H1 (cell line): ENCODE data around the gene DOHH. TPM values are rescaled to one million over a fixed set of nuclear protein-coding genes. Genes with fewer than 3 reads are reported as not detected.

ENCODE experiments used
- CHD7 ChIP-seq: fragments of 300-600 bp; sonication (generic); IDR thresholded peaks from 2 replicates; pipeline ENCODE4 v1.7.1; 2012; ENCODE audit warnings: low read length, moderate library complexity, mild to moderate bottlenecking, inconsistent platforms; ENCODE audit not compliant: insufficient replicate concordance
- FOSL1 ChIP-seq: IDR thresholded peaks from 2 replicates; pipeline ENCODE4 v1.6.1; 2011; ENCODE audit warnings: mild to moderate bottlenecking, low read depth, low read length, moderate library complexity; ENCODE audit not compliant: insufficient read depth
- polyA plus RNA-seq, 7 experiments: library from polyadenylated mRNA; depleted of rRNA in 3 of 7; stranded (reverse) in 5 of 7; unstranded in 2 of 7; fragments of >200 nt in 5 of 7; fragments of 200-250 nt in 2 of 7; gene quantifications; 1 replicate in 5 of 7; 2 replicates in 1 of 7; 4 replicates in 1 of 7; pipeline versions ENCODE4 v1.2.1 to v1.2.3, GENCODE V29; 2011 to 2013; ENCODE audit warnings: missing spikeins in 2 of 7, mixed read lengths in 2 of 7
- total RNA-seq: library from RNA; stranded (reverse); fragmentation: NEBNext Ultra II Directional; extraction: Animal tissue kit (Norgen Biotek cat#: 25700); gene quantifications from 2 replicates; pipeline ENCODE4 v1.2.1, GENCODE V29; 2021

The DOHH gene
- total and polyA plus RNA-seq, 2 of the 8 experiments (the other 6 are each of a cell fraction or from before 2014, with no cell fraction given) = 7.3 to 17.7 TPM

GRCh38 chr19:3463714-3464586, 36.5 kb downstream of the DOHH start (continued):
- no peak for TF ChIP-seq CHD7
- TF ChIP-seq FOSL1 = no peak
- TF ChIP-seq, all 59 proteins: peak for 3
